ENCODE data around the gene PSPC1.

Gene PSPC1

DNA sequence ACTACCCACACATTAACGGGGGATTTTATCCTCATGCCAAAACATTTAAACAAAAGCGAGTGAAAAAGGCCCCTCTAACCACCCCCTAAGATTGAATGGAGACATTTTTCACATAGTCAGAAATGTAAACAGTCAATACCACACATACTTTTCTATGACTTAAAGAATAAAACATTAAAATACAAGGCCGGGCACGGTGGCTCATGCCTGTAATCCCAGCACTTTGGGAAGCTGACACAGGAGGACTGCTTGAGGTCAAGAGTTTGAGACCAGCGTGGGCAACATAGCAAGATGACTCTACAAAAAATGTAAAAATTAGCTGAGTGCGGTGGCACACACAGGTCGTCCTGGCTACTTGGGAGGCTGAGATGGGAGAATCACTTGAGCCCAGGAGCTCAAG is 102.0 kb downstream of the PSPC1 start:
- FAIRE-seq (no peak), DNase-seq (ENCODE audit: insufficient read length, low spot score) (no peak)
- TF ChIP-seq TAF1 (IDR thresholded peaks at IDR 0.05; ENCODE audit: low read depth, low read length), result no peak
- no peak for TF ChIP-seq POLR2AphosphoS5 (IDR thresholded peaks at IDR 0.05; ENCODE audit: low read depth, low read length)
- TF ChIP-seq POLR2A (IDR thresholded peaks at IDR 0.05; ENCODE audit: low read depth, low read length), result no peak
- no peak for TF ChIP-seq POU2F2 (IDR thresholded peaks at IDR 0.05; ENCODE audit: low read depth, low read length)
- no peak for TF ChIP-seq SPI1 (IDR thresholded peaks at IDR 0.05; ENCODE audit: low read depth, low read length)
- no peak for TF ChIP-seq PAX5 (IDR thresholded peaks at IDR 0.05; ENCODE audit: insufficient read depth, low read length, severe bottlenecking)

DNA sequence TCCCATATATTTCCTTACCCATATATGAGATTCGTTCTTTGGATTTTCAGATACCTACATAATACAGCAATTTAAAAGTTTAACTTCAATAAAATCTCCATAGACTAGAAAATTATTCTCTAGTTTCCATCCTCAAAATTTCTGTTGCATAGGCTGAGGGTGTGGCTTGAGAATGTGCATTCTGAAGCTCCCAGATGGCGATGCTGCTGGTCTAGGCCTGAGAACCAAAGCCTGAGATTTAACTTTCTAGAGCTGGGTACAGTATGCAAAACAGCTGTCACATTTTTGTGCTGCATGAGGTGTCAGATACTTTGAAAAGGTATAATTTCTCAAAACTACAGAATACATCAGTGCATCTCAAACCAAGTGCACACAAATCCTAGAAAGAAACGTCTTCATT is 106.6 kb downstream of the PSPC1 start:
- no peak for DNase-seq (ENCODE audit: insufficient read length, low spot score)
- no peak for FAIRE-seq
- TF ChIP-seq POU2F2 (IDR thresholded peaks at IDR 0.05; ENCODE audit: low read depth, low read length) (no peak), POLR2AphosphoS5 (IDR thresholded peaks at IDR 0.05; ENCODE audit: low read depth, low read length) (no peak), PAX5 (IDR thresholded peaks at IDR 0.05; ENCODE audit: insufficient read depth, low read length, severe bottlenecking) (no peak), SPI1 (IDR thresholded peaks at IDR 0.05; ENCODE audit: low read depth, low read length) (no peak), POLR2A (IDR thresholded peaks at IDR 0.05; ENCODE audit: low read depth, low read length) (no peak), TAF1 (IDR thresholded peaks at IDR 0.05; ENCODE audit: low read depth, low read length) (no peak)

GRCh38 chr13:19674898-19675297 is 107.8 kb downstream of the PSPC1 start:
- TF ChIP-seq TAF1 (IDR thresholded peaks at IDR 0.05; ENCODE audit: low read depth, low read length), result no peak
- no peak for TF ChIP-seq SPI1 (IDR thresholded peaks at IDR 0.05; ENCODE audit: low read depth, low read length)
- TF ChIP-seq POU2F2 (IDR thresholded peaks at IDR 0.05; ENCODE audit: low read depth, low read length), result no peak
- TF ChIP-seq POLR2A (IDR thresholded peaks at IDR 0.05; ENCODE audit: low read depth, low read length), result no peak; the same call in 1 of the 2 replicates
- no peak for DNase-seq (ENCODE audit: insufficient read length, low spot score)
- no peak for FAIRE-seq

GRCh38 chr13:19673473-19674430 is 109.0 kb downstream of the PSPC1 start:
- no peak; the same call in 1 of the 2 replicates for TF ChIP-seq POLR2AphosphoS5 (IDR thresholded peaks at IDR 0.05; ENCODE audit: low read depth, low read length)
- no peak for TF ChIP-seq POLR2A (IDR thresholded peaks at IDR 0.05; ENCODE audit: low read depth, low read length)
- no peak for TF ChIP-seq PAX5 (IDR thresholded peaks at IDR 0.05; ENCODE audit: insufficient read depth, low read length, severe bottlenecking)
- TF ChIP-seq TAF1 (IDR thresholded peaks at IDR 0.05; ENCODE audit: low read depth, low read length), result no peak
- no peak for TF ChIP-seq SPI1 (IDR thresholded peaks at IDR 0.05; ENCODE audit: low read depth, low read length)
- TF ChIP-seq POU2F2 (IDR thresholded peaks at IDR 0.05; ENCODE audit: low read depth, low read length), result no peak
- FAIRE-seq (no peak), DNase-seq (ENCODE audit: insufficient read length, low spot score) (no peak)

- DNase-seq (ENCODE audit: insufficient read length, low spot score) (no peak), FAIRE-seq (no peak)
- TF ChIP-seq POU2F2 (IDR thresholded peaks at IDR 0.05; ENCODE audit: low read depth, low read length), result no peak
- no peak for TF ChIP-seq PAX5 (IDR thresholded peaks at IDR 0.05; ENCODE audit: insufficient read depth, low read length, severe bottlenecking)
- no peak for TF ChIP-seq POLR2A (IDR thresholded peaks at IDR 0.05; ENCODE audit: low read depth, low read length)
- TF ChIP-seq SPI1 (IDR thresholded peaks at IDR 0.05; ENCODE audit: low read depth, low read length), result no peak
- no peak for TF ChIP-seq TAF1 (IDR thresholded peaks at IDR 0.05; ENCODE audit: low read depth, low read length)
- no peak for TF ChIP-seq POLR2AphosphoS5 (IDR thresholded peaks at IDR 0.05; ENCODE audit: low read depth, low read length)
These were observed 109.8 kb downstream of the PSPC1 start for GRCh38 chr13:19672990-19673389.

- FAIRE-seq (no peak), DNase-seq (ENCODE audit: insufficient read length, low spot score) (no peak)
- TF ChIP-seq SPI1 (IDR thresholded peaks at IDR 0.05; ENCODE audit: low read depth, low read length) (no peak), TAF1 (IDR thresholded peaks at IDR 0.05; ENCODE audit: low read depth, low read length) (no peak), POLR2A (IDR thresholded peaks at IDR 0.05; ENCODE audit: low read depth, low read length) (no peak), PAX5 (IDR thresholded peaks at IDR 0.05; ENCODE audit: insufficient read depth, low read length, severe bottlenecking) (no peak), POLR2AphosphoS5 (IDR thresholded peaks at IDR 0.05; ENCODE audit: low read depth, low read length) (no peak)
These were observed 112.6 kb downstream of the PSPC1 start for GRCh38 chr13:19670147-19670546.

GRCh38 chr13:19668778-19669177 is 114.0 kb downstream of the PSPC1 start:
- FAIRE-seq (no peak), DNase-seq (ENCODE audit: insufficient read length, low spot score) (no peak)
- TF ChIP-seq POU2F2 (IDR thresholded peaks at IDR 0.05; ENCODE audit: low read depth, low read length) (no peak), PAX5 (IDR thresholded peaks at IDR 0.05; ENCODE audit: insufficient read depth, low read length, severe bottlenecking) (no peak), SPI1 (IDR thresholded peaks at IDR 0.05; ENCODE audit: low read depth, low read length) (no peak), POLR2AphosphoS5 (IDR thresholded peaks at IDR 0.05; ENCODE audit: low read depth, low read length) (no peak), POLR2A (IDR thresholded peaks at IDR 0.05; ENCODE audit: low read depth, low read length) (no peak), TAF1 (IDR thresholded peaks at IDR 0.05; ENCODE audit: low read depth, low read length) (no peak)

- DNase-seq (ENCODE audit: insufficient read length, low spot score) (no peak), FAIRE-seq (no peak)
- TF ChIP-seq SPI1 (IDR thresholded peaks at IDR 0.05; ENCODE audit: low read depth, low read length) (no peak), POU2F2 (IDR thresholded peaks at IDR 0.05; ENCODE audit: low read depth, low read length) (no peak), TAF1 (IDR thresholded peaks at IDR 0.05; ENCODE audit: low read depth, low read length) (no peak), POLR2AphosphoS5 (IDR thresholded peaks at IDR 0.05; ENCODE audit: low read depth, low read length) (no peak), POLR2A (IDR thresholded peaks at IDR 0.05; ENCODE audit: low read depth, low read length) (no peak), PAX5 (IDR thresholded peaks at IDR 0.05; ENCODE audit: insufficient read depth, low read length, severe bottlenecking) (no peak)
These were observed 117.3 kb downstream of the PSPC1 start for GRCh38 chr13:19665427-19665859.

GRCh38 chr13:19664481-19665230 is 118.1 kb downstream of the PSPC1 start:
- DNase-seq (ENCODE audit: insufficient read length, low spot score) (no peak), FAIRE-seq (no peak)
- TF ChIP-seq POLR2A (IDR thresholded peaks at IDR 0.05; ENCODE audit: low read depth, low read length) (no peak), PAX5 (IDR thresholded peaks at IDR 0.05; ENCODE audit: insufficient read depth, low read length, severe bottlenecking) (no peak), POU2F2 (IDR thresholded peaks at IDR 0.05; ENCODE audit: low read depth, low read length) (no peak), POLR2AphosphoS5 (IDR thresholded peaks at IDR 0.05; ENCODE audit: low read depth, low read length) (no peak), SPI1 (IDR thresholded peaks at IDR 0.05; ENCODE audit: low read depth, low read length) (no peak), TAF1 (IDR thresholded peaks at IDR 0.05; ENCODE audit: low read depth, low read length) (no peak)
